ACC112 (cell line): ENCODE measurements around the gene LDLRAD3.

Experiments used
- H2AFZ ChIP-seq: fragments of 200-600 bp; sonication (generic); one replicate; pipeline ENCODE4 v1.6.0; 2017; ENCODE audit warnings: antibody characterized with exemption, low read length; ENCODE audit not compliant: unreplicated experiment
- H3K27ac ChIP-seq: fragments of 200-600 bp; sonication (generic); 2 replicates; pipeline ENCODE4 v1.5.1; 2014; ENCODE audit warnings: low read depth, mild to moderate bottlenecking, antibody characterized with exemption, low read length, moderate library complexity
- H3K27me3 ChIP-seq: fragments of 200-600 bp; sonication (generic); 2 replicates; pipeline ENCODE4 v1.6.1; 2014; ENCODE audit warnings: mild to moderate bottlenecking, antibody characterized with exemption, low read length, moderate library complexity, mixed read lengths; ENCODE audit not compliant: insufficient read depth
- H3K36me3 ChIP-seq: fragments of 200-600 bp; sonication (generic); 2 replicates; pipeline ENCODE4 v1.6.1; 2016; ENCODE audit warnings: mild to moderate bottlenecking, antibody characterized with exemption, low read length, moderate library complexity, mixed read lengths; ENCODE audit not compliant: insufficient read depth
- H3K4me1 ChIP-seq: fragments of 200-600 bp; sonication (generic); one replicate; pipeline ENCODE4 v1.6.1; 2016; ENCODE audit warnings: low read length, mixed read lengths; ENCODE audit not compliant: insufficient read depth, unreplicated experiment, control insufficient read depth
- H3K4me3 ChIP-seq: fragments of 200-600 bp; sonication (generic); 2 replicates; pipeline ENCODE4 v1.5.1; 2014; ENCODE audit warnings: mild to moderate bottlenecking, low read depth, low read length
- H3K79me2 ChIP-seq: fragments of 200-600 bp; sonication (generic); one replicate; pipeline ENCODE4 v1.6.0; 2016; ENCODE audit warnings: low read length; ENCODE audit not compliant: control insufficient read depth, unreplicated experiment, insufficient read depth

The LDLRAD3 gene

DNA sequence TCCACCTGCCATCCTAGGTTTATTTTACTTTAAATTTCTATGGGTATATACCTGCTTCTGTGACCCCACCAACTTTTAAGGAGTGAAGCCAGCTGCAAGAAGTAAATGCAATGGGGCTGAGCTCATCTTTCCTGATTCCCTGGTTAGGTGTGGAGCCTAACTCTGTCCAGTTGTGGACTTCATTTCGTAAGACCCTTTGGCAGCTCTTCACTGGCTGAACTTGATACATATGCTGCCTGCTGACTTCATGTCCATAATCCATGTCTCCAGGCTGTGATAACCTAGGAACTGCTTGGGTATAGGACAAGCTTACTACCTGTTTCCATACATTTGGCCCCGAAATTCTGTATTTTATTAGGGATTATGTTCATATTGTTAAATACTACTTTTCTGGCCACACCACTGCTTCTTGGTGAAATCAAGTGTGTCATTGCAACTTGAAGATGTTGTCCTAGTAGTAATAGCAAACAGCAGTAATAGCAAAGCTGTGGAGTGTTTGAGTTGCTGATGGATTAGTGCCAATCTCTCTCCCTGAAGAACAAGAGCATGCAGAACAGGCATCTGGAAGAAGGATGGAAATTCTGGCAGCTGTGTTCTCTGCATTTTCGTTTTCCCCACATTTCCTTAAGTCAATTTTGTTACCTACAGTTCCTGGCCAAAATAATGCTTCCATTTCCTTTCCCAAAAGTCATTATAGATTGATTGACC is 31.2 kb downstream of the LDLRAD3 start:
- Histone ChIP-seq H3K79me2 (peaks cover 46% of the 10 kb centered on the region), H3K36me3 (peaks cover 3% of the 10 kb centered on the region; the same call in 1 of the 2 replicates), H2AFZ (no peak overlapping the region), H3K27ac (no peak overlapping the region), H3K4me3 (no peak overlapping the region), H3K4me1 (peaks cover 5% of the 10 kb centered on the region), H3K27me3 (no peaks in the 10 kb centered on the region)

DNA sequence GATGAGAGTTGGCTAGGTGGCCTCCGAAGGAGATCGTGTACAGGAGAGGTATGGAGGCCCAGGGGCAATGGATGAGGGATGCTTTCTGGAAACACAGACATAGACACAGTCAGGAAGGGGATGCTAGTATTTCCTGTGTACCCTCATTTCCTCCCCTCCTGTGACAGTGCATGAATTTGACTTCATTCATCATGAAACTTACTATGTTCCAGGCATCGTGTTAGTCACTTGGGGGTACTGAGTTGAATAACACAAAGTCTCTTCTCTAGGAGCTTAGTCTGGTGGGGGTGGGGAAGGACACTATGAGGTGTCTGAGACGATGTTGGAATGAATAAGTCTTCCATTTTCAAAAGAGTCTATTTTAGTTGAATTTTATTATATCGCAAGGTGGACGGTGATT is 32.6 kb downstream of the LDLRAD3 start:
- H3K4me3 ChIP-seq, result no peak overlapping the region
- H3K27me3 ChIP-seq, result no peaks in the 10 kb centered on the region
- no peak overlapping the region for H2AFZ ChIP-seq
- peaks cover 46% of the 10 kb centered on the region for H3K79me2 ChIP-seq
- peaks cover 17% of the 10 kb centered on the region for H3K4me1 ChIP-seq
- peaks cover 3% of the 10 kb centered on the region; the same call in 1 of the 2 replicates for H3K36me3 ChIP-seq
- H3K27ac ChIP-seq, result no peak overlapping the region

DNA sequence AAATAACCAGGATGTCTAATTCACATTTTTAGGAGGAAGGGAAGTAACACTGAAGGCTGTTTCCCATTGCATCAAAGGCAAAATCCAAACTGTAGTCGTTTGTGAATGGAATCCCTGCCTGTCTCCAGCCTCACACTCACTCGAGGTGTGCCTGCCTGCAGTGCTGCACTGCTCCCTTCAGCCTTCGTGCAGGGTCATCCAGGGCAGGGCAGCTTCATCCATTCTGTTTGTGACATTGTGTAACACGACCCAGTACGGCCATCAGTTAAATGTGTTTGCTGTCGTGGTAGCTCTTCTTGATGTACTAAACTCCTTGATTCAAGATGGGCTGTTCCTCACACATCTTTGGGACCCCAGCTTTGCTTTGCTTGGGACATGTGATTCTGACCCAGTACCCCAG is 34.3 kb downstream of the LDLRAD3 start:
- Histone ChIP-seq H3K4me1 (peaks cover 23% of the 10 kb centered on the region), H3K79me2 (peaks cover 62% of the 10 kb centered on the region), H3K27ac (no peak overlapping the region), H3K4me3 (no peak overlapping the region), H2AFZ (no peak overlapping the region), H3K27me3 (no peaks in the 10 kb centered on the region), H3K36me3 (peaks cover 3% of the 10 kb centered on the region; the same call in 1 of the 2 replicates)

DNA sequence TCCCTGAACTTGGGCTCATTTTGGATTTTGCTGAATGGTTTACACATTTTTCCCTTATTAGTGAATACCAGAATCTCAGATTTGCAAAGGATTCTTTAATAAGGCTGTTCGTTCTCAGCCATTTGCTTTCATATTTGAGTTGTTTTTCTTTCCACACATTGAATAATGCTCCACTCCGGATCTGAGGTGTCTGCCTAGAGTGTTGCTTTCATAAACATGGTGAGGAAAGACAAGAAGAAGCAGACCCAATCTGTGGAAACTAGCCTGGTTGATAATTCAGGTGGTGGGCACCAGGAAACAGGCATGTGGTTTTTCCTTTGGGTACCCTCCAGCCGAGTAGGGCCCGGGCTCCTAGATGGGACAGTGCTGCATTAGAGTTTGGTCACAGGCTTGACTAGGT is 35.0 kb downstream of the LDLRAD3 start:
- no peak overlapping the region for H3K4me3 ChIP-seq
- H3K27ac ChIP-seq, result no peak overlapping the region
- peaks cover 64% of the 10 kb centered on the region for H3K79me2 ChIP-seq
- no peak overlapping the region for H2AFZ ChIP-seq
- H3K4me1 ChIP-seq, result peaks cover 23% of the 10 kb centered on the region
- H3K27me3 ChIP-seq, result no peaks in the 10 kb centered on the region
- peaks cover 3% of the 10 kb centered on the region; the same call in 1 of the 2 replicates for H3K36me3 ChIP-seq

DNA sequence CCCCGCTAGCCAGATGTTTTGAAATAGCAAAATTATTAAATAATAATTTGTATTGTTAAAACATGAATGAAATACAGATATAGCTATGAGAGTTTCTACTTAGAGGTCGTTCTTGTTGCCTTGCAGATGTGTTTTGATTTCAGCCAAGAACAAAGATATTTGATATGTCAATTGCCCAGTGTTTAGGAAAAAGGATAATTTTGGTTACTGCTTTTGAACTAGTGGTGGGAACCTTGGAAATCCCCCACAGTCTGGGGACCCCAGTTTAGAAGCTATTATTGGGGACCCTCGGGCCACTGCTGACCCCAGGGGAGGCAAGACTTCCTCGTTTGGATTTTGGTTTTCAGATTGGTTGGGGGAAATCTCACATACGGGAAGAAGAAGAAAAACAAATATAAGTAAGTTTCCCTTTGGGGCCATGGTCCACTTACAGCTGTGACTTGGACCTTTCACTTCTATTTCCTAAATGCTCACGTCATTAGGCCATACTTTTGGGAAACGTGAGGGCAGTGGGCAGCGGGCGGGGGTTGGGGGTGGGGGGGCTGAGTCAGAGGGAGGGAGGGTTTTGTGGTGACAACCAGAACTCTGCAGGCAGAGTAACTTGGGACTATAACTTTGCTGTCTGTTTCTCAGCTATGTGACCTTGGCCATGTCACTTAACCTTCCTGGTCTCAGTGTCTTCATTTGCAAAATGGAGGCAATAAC is 37.0 kb downstream of the LDLRAD3 start:
- no peaks in the 10 kb centered on the region for H3K36me3 ChIP-seq
- H3K27ac ChIP-seq, result peak overlapping the region; percentile 98
- H3K4me3 ChIP-seq, result peak overlapping the region; percentile 72
- peaks cover 76% of the 10 kb centered on the region for H3K79me2 ChIP-seq
- peak overlapping the region; percentile 86 for H2AFZ ChIP-seq
- H3K4me1 ChIP-seq, result peaks cover 23% of the 10 kb centered on the region
- H3K27me3 ChIP-seq, result no peaks in the 10 kb centered on the region

DNA sequence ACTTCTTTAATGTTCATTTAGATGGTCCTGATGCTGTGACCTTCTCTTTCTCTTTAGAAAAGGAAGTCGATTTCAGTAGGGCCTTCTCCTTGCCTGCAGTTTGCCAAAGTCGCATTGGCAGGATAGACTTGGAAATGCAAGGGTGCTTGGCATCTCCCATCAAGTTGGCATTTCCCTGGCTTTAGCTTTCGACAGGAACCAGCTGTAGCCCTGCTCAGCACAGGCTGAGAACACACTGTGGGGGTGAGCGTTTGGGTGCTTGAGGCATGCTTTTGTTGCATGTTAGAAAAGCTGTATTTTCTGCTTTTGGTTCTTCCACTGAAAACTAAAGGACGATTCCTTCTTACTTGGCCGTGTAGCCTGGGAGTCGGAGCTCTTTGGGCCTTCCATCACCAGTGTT is 37.7 kb downstream of the LDLRAD3 start:
- Histone ChIP-seq H3K4me1 (peaks cover 25% of the 10 kb centered on the region), H3K36me3 (no peaks in the 10 kb centered on the region), H2AFZ (peak overlapping the region; percentile 75), H3K4me3 (peak overlapping the region; percentile 40), H3K27me3 (no peaks in the 10 kb centered on the region), H3K79me2 (peaks cover 71% of the 10 kb centered on the region), H3K27ac (peak overlapping the region; percentile 98)

DNA sequence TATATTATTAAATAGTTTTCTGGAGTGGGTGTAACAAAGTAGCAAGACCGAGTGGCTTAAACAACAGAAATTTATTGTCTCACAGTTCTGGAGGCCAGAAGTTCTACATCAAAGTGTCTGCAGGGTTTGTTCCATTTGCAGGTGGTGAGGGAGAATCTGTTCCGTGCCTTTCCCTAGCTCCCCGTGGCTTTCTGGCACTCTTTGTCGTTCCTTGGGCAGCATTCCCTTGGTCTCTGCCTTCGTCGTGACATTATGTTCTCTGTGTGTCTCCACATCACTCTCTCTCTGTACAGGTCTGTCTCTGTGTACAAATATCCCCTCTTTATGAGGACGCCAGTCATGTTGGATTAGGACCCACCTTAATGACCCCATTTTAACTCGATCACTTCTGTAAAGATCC is 38.2 kb downstream of the LDLRAD3 start:
- H3K4me3 ChIP-seq, result 0 out of 2 replicates have a peak overlapping the region, but pooled peaks have one; percentile 40
- peaks cover 70% of the 10 kb centered on the region for H3K79me2 ChIP-seq
- no peaks in the 10 kb centered on the region for H3K27me3 ChIP-seq
- peak overlapping the region; percentile 98 for H3K27ac ChIP-seq
- no peak overlapping the region for H2AFZ ChIP-seq
- no peaks in the 10 kb centered on the region for H3K36me3 ChIP-seq
- peaks cover 28% of the 10 kb centered on the region for H3K4me1 ChIP-seq

DNA sequence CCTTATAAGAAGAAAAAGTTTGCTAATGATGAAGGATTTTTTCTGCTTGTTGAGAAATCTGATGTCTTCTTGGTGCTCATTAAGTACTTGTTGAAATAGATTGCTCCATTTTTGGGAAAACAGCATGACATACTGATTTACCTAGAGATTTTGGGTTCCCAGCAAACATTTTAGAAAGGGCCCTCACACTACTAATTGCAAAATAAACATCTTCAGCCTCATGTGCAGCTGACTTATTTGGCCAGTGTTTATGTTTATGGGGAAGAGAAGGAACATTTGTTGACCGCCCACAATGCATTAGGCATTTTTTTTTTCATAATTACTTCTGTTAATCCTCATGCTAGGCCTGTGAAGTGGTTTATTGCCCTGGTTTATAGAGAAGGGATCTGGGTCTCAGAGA is 40.1 kb downstream of the LDLRAD3 start:
- Histone ChIP-seq H3K4me3 (no peak overlapping the region), H3K27ac (no peak overlapping the region), H3K36me3 (no peaks in the 10 kb centered on the region), H3K27me3 (no peaks in the 10 kb centered on the region), H2AFZ (no peak overlapping the region), H3K79me2 (peaks cover 58% of the 10 kb centered on the region), H3K4me1 (peaks cover 28% of the 10 kb centered on the region)

DNA sequence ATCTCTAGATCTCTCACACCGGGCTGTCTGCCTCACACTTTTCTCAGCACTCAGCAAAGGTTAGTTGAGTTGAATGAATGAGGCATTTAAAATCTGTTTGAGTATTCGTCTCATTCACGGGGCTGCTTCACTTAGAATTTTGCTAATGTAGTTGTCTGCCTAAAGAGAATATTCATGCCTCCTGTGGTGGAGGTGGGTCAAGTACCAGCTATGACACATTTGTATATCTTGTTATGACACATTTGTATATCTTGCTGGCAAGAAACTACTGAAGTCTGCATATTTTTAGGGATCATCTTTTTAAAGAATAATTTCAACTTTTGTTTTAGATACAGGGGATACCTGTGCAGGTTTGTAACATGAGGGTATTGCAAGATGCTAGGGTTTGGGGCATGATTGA is 43.1 kb downstream of the LDLRAD3 start:
- Histone ChIP-seq H3K4me1 (peaks cover 13% of the 10 kb centered on the region), H3K27ac (no peak overlapping the region), H3K79me2 (peaks cover 48% of the 10 kb centered on the region), H3K36me3 (no peaks in the 10 kb centered on the region), H3K27me3 (no peaks in the 10 kb centered on the region), H2AFZ (no peak overlapping the region), H3K4me3 (no peak overlapping the region)

DNA sequence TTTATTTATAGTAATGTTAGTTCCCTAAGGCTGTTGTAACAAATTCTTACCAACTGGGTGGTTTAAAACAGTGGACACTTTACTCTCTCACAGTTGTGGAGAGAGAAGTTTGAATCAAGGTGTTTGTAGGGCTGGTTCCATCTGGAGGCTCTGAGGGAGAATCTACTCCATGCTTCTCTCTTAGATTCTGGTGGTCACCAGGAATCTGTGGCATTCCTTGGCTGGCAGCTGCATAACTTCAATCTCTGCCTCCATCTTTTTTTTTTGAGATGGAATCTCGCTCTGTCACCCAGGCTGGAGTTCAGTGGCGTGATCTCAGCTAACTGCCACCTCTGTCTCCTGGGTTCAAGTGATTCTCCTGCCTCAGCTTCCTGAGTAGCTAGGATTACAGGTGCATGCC is 46.3 kb downstream of the LDLRAD3 start:
- H3K4me3 ChIP-seq, result no peak overlapping the region
- no peaks in the 10 kb centered on the region for H3K27me3 ChIP-seq
- no peak overlapping the region for H3K27ac ChIP-seq
- H3K36me3 ChIP-seq, result peaks cover 12% of the 10 kb centered on the region; the same call in 1 of the 2 replicates
- peaks cover 46% of the 10 kb centered on the region for H3K79me2 ChIP-seq
- H2AFZ ChIP-seq, result no peak overlapping the region
- H3K4me1 ChIP-seq, result peaks cover 25% of the 10 kb centered on the region

DNA sequence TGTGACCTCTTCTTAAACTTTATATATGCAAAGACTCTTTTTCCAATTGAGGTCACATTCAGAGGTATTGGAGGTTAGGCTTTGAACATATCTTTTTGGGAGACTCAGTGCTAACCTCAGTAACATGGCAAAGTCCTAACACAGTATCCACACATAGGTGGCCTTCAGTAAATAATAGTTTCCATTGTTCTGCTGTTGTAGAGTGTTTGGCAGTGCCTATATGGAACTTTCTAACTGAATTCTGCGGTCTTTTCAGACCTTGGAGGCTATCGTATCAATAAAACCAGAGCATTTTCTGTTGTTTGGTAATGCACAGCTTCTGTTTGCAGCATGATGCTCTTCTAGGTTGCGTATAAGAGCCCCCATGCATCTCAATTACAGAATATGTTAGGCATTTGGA is 47.0 kb downstream of the LDLRAD3 start:
- H2AFZ ChIP-seq, result no peak overlapping the region
- H3K27ac ChIP-seq, result no peak overlapping the region
- H3K27me3 ChIP-seq, result no peaks in the 10 kb centered on the region
- no peak overlapping the region for H3K4me3 ChIP-seq
- H3K79me2 ChIP-seq, result peaks cover 41% of the 10 kb centered on the region
- peaks cover 12% of the 10 kb centered on the region; the same call in 1 of the 2 replicates for H3K36me3 ChIP-seq
- H3K4me1 ChIP-seq, result peaks cover 25% of the 10 kb centered on the region
